ENCODE measurements around the gene GALNT14. TPM values are rescaled to one million over a fixed set of nuclear protein-coding genes. Genes with fewer than 3 reads are reported as not detected.

Gene GALNT14
- total and polyA plus RNA-seq, 2 of the 8 experiments (the other 6 are each of a cell fraction or from before 2014, with no cell fraction given), result 13.0 to 13.7 TPM

DNA sequence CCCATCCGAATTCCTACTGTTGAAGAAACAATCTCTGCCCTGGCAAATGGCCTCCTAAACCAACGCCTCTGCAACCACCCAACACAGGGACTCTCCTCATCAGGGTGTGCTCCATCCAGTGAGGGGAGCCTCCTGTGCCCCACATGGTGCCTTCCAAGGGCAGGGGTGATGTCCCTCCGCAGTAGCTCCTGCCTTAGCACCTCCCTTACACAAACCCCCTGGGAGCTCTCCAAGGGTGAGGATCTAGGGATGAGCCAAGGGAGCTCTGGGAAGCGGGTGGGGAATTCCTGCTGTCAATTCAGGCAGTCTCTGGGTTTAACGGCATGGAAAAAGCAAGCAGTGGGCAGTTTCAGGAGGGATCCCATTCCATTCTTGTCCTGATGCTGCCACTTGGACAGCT is 3.8 kb downstream of the GALNT14 start (continued):
- TF ChIP-seq KDM4A (IDR thresholded peaks at IDR 0.05; ENCODE audit: low read depth, low read length, severe bottlenecking) (no peak), NRF1 (IDR thresholded peaks at IDR 0.05; ENCODE audit: low read depth, low read length) (no peak), SP4 (IDR thresholded peaks at IDR 0.05; ENCODE audit: low read length) (no peak), ZNF274 (IDR thresholded peaks at IDR 0.05; ENCODE audit: borderline replicate concordance, extremely low read depth, low read length) (no peak)

Measured in H1 (cell line).